ENCODE results near the gene TLE3.

Gene TLE3

GRCh38 chr15:70053716-70054229 is 43.9 kb downstream of the TLE3 start:
- no peak for ATAC-seq
- TF ChIP-seq, protein P1, sequence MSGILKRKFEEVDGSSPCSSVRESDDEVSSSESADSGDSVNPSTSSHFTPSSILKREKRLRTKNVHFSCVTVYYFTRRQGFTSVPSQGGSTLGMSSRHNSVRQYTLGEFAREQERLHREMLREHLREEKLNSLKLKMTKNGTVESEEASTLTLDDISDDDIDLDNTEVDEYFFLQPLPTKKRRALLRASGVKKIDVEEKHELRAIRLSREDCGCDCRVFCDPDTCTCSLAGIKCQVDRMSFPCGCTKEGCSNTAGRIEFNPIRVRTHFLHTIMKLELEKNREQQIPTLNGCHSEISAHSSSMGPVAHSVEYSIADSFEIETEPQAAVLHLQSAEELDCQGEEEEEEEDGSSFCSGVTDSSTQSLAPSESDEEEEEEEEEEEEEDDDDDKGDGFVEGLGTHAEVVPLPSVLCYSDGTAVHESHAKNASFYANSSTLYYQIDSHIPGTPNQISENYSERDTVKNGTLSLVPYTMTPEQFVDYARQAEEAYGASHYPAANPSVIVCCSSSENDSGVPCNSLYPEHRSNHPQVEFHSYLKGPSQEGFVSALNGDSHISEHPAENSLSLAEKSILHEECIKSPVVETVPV (CRISPR knock-in tag; IDR thresholded peaks at IDR 0.05), result no peak
- no peak for TF ChIP-seq ZNF8 (CRISPR knock-in tag; IDR thresholded peaks at IDR 0.05)
- TF ChIP-seq GLIS3 (CRISPR knock-in tag; IDR thresholded peaks at IDR 0.05), result no peak
- no peak for TF ChIP-seq SNAI2 (CRISPR knock-in tag; IDR thresholded peaks at IDR 0.05)
- no peak for TF ChIP-seq ISL1 (CRISPR knock-in tag; IDR thresholded peaks at IDR 0.05)
- TF ChIP-seq POU6F1 (CRISPR knock-in tag; IDR thresholded peaks at IDR 0.05; ENCODE audit: borderline replicate concordance, low read depth), result no peak
- TF ChIP-seq, protein P2, sequence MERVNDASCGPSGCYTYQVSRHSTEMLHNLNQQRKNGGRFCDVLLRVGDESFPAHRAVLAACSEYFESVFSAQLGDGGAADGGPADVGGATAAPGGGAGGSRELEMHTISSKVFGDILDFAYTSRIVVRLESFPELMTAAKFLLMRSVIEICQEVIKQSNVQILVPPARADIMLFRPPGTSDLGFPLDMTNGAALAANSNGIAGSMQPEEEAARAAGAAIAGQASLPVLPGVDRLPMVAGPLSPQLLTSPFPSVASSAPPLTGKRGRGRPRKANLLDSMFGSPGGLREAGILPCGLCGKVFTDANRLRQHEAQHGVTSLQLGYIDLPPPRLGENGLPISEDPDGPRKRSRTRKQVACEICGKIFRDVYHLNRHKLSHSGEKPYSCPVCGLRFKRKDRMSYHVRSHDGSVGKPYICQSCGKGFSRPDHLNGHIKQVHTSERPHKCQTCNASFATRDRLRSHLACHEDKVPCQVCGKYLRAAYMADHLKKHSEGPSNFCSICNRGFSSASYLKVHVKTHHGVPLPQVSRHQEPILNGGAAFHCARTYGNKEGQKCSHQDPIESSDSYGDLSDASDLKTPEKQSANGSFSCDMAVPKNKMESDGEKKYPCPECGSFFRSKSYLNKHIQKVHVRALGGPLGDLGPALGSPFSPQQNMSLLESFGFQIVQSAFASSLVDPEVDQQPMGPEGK (CRISPR knock-in tag; IDR thresholded peaks at IDR 0.05; ENCODE audit: borderline replicate concordance), result no peak
- TF ChIP-seq PPARA (CRISPR knock-in tag; IDR thresholded peaks at IDR 0.05; ENCODE audit: borderline replicate concordance), result no peak
- TF ChIP-seq ZFP30 (CRISPR knock-in tag; IDR thresholded peaks at IDR 0.05), result no peak
- TF ChIP-seq ZNF70 (CRISPR knock-in tag; IDR thresholded peaks at IDR 0.05), result no peak
- TF ChIP-seq ESRRG (CRISPR knock-in tag; IDR thresholded peaks at IDR 0.05), result no peak
- TF ChIP-seq ZNF565 (CRISPR knock-in tag; conservative IDR thresholded peaks at IDR 0.05; ENCODE audit: low read depth), result no peak
- no peak for TF ChIP-seq ZC3H10 (CRISPR knock-in tag; IDR thresholded peaks at IDR 0.05)
- no peak for TF ChIP-seq ZFP3 (CRISPR knock-in tag; IDR thresholded peaks at IDR 0.05)
- no peak for TF ChIP-seq OSR1 (CRISPR knock-in tag; IDR thresholded peaks at IDR 0.05)
- no peak for TF ChIP-seq RARB (CRISPR knock-in tag; IDR thresholded peaks at IDR 0.05)
- TF ChIP-seq, protein P3, sequence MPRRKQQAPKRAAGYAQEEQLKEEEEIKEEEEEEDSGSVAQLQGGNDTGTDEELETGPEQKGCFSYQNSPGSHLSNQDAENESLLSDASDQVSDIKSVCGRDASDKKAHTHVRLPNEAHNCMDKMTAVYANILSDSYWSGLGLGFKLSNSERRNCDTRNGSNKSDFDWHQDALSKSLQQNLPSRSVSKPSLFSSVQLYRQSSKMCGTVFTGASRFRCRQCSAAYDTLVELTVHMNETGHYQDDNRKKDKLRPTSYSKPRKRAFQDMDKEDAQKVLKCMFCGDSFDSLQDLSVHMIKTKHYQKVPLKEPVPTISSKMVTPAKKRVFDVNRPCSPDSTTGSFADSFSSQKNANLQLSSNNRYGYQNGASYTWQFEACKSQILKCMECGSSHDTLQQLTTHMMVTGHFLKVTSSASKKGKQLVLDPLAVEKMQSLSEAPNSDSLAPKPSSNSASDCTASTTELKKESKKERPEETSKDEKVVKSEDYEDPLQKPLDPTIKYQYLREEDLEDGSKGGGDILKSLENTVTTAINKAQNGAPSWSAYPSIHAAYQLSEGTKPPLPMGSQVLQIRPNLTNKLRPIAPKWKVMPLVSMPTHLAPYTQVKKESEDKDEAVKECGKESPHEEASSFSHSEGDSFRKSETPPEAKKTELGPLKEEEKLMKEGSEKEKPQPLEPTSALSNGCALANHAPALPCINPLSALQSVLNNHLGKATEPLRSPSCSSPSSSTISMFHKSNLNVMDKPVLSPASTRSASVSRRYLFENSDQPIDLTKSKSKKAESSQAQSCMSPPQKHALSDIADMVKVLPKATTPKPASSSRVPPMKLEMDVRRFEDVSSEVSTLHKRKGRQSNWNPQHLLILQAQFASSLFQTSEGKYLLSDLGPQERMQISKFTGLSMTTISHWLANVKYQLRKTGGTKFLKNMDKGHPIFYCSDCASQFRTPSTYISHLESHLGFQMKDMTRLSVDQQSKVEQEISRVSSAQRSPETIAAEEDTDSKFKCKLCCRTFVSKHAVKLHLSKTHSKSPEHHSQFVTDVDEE (CRISPR knock-in tag; IDR thresholded peaks at IDR 0.05), result no peak
- TF ChIP-seq, protein P4, sequence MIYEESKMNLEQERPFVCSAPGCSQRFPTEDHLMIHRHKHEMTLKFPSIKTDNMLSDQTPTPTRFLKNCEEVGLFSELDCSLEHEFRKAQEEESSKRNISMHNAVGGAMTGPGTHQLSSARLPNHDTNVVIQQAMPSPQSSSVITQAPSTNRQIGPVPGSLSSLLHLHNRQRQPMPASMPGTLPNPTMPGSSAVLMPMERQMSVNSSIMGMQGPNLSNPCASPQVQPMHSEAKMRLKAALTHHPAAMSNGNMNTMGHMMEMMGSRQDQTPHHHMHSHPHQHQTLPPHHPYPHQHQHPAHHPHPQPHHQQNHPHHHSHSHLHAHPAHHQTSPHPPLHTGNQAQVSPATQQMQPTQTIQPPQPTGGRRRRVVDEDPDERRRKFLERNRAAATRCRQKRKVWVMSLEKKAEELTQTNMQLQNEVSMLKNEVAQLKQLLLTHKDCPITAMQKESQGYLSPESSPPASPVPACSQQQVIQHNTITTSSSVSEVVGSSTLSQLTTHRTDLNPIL (CRISPR knock-in tag; IDR thresholded peaks at IDR 0.05; ENCODE audit: low read depth), result no peak

DNA sequence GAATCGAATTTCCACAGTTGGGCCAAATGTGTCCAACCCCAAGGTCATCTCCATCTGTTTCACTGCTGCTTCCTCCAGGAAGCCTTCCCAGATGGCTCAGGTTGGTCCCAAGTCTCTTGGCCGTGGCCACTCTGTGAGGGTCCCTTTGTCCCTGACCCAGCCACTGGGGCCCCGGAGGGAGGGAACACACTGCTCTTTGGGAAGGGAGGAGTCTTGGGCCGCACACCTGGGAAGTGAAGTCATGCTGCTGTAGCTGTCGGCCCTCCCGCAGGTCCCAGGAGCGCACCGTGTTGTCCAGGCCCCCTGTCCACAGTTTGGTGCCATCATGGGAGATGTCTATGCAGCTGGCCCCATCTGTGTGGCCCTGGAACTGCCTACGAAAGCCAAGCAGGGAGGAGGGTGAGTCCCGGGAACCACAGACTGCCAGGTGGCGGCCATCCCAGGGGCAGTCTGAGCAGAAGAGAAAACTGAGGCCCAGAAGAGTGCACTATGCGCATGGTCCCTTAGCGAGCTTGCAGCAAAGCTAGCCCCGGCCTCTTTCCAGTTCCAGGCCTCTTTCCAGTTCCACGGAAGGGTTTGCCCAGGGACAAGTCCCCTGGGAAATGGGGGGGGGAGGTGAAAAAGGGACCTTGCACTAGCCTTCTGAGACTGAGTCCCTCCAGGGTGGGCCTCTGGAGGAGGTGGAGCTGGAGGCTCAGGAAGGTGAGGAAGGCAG is 44.6 kb downstream of the TLE3 start:
- ATAC-seq, result no peak

DNA sequence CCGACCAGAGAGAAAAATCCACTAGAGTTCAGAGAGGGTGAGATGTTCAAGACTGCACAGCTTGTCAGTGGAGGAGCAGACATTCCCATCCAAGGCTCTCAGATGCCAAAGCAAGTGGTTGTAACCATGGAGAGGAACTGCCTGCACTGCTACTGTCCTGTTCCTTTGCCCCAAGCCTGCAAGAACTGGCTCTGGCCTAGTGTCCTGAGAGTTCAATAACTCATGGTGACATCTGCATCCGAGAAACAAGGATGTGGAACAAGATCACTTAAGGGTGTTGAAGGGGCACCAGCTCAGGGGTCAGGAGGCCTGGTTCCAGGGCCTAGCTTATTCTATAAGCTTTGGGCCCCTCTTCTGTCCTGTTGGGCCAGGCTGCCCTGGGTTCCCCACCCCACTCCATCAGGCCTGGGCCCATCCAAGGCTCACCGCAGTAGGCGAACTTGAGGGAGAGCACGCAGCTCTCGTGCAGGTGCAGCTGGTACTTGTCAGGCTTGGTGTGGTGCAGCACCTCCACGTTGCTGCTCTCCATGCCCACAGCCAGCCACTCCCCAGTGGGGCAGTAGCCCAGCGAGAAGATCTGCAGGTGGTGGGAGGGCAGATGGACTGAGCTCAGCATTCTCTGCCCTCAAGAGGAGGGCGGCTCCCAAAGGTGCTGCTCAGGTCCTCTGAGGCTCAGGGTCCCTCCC is 45.6 kb downstream of the TLE3 start:
- no peak for ATAC-seq
- TF ChIP-seq ARNTL (CRISPR knock-in tag; IDR thresholded peaks at IDR 0.05; ENCODE audit: borderline replicate concordance, low read depth) (no peak), ZNF565 (CRISPR knock-in tag; conservative IDR thresholded peaks at IDR 0.05; ENCODE audit: low read depth) (no peak), BACH2 (CRISPR knock-in tag; IDR thresholded peaks at IDR 0.05; ENCODE audit: borderline replicate concordance) (no peak), GLIS3 (CRISPR knock-in tag; IDR thresholded peaks at IDR 0.05) (no peak), ESRRG (CRISPR knock-in tag; IDR thresholded peaks at IDR 0.05) (no peak), POU6F1 (CRISPR knock-in tag; IDR thresholded peaks at IDR 0.05; ENCODE audit: borderline replicate concordance, low read depth) (no peak), ZFP3 (CRISPR knock-in tag; IDR thresholded peaks at IDR 0.05) (no peak), ZNF8 (CRISPR knock-in tag; IDR thresholded peaks at IDR 0.05) (no peak), OSR1 (CRISPR knock-in tag; IDR thresholded peaks at IDR 0.05) (no peak), SNAI2 (CRISPR knock-in tag; IDR thresholded peaks at IDR 0.05) (no peak)
- TF ChIP-seq, protein P4 (CRISPR knock-in tag; IDR thresholded peaks at IDR 0.05; ENCODE audit: low read depth), result no peak
- TF ChIP-seq, protein P2 (CRISPR knock-in tag; IDR thresholded peaks at IDR 0.05; ENCODE audit: borderline replicate concordance), result no peak

More for the DNA sequence above, 44.6 kb downstream of the TLE3 start:
- TF ChIP-seq CSDC2 (CRISPR knock-in tag; IDR thresholded peaks at IDR 0.05) (no peak), BACH2 (CRISPR knock-in tag; IDR thresholded peaks at IDR 0.05; ENCODE audit: borderline replicate concordance) (no peak), ESRRG (CRISPR knock-in tag; IDR thresholded peaks at IDR 0.05) (no peak)

All from SK-N-SH treated with all-trans-retinoic acid at 6 μM for 48 hours (cell line).